GM12878 (cell line): Measurements from ENCODE around the gene XPO6. TPM values are rescaled to one million over a fixed set of nuclear protein-coding genes. Genes with fewer than 3 reads are reported as not detected.
A peak's percentile ranks its signal among the peaks of the same experiment; 100 is the strongest.

Source experiments
- ATAC-seq: fragments of 200-7000 bp; cut with Tn5 transposase; 3 replicates; pipeline ENCODE4 v1.9.1; 2020; ENCODE audit warnings: mild to moderate bottlenecking, moderate library complexity
- BruUV-seq: library from RNA; stranded (reverse); fragments of 400-500 nt; replicated peaks from 2 replicates; lab custom pipeline; 2021; lab: Mats Ljungman, UMichigan
- CTCF ChIA-PET: fragments of 300-600 bp; sonication (Branson Sonifier 250); formaldehyde crosslinking; extraction: SDS; loops from one replicate; lab custom pipeline; 2021; ENCODE audit warnings: inconsistent platforms; lab: Yijun Ruan, JAX
- POLR2A ChIA-PET: fragments of 350-600 bp; formaldehyde crosslinking; extraction: SDS; loops from one replicate; lab custom pipeline; 2021; ENCODE audit warnings: inconsistent platforms; lab: Charles Lee
- RAD21 ChIA-PET: fragments of 300-600 bp; sonication (Branson Sonifier 250); formaldehyde crosslinking; loops from one replicate; lab custom pipeline; 2023; ENCODE audit warnings: antibody characterized with exemption; ENCODE audit not compliant: unreplicated experiment; lab: Charles Lee
- SMC1A ChIA-PET: fragments of 300-600 bp; sonication (Branson Sonifier 250); formaldehyde crosslinking; loops from one replicate; lab custom pipeline; 2023; ENCODE audit not compliant: unreplicated experiment, uncharacterized antibody; lab: Charles Lee
- DNase-seq: peaks from one replicate; pipeline ENCODE4 v3.0.0-alpha.2; 2011; ENCODE audit warnings: low read depth, low spot score
- FAIRE-seq: peaks from 3 replicates; lab custom pipeline; 2011; peaks lifted over from hg19 to GRCh38; lab: Jason Lieb, UNC
- H2AFZ ChIP-seq: 2 replicates; pipeline ENCODE4 v1.6.0; 2011; ENCODE audit warnings: low read depth, low read length, control low read depth; ENCODE audit not compliant: control insufficient read depth
- H3K27ac ChIP-seq: 2 replicates; pipeline ENCODE4 v1.5.1; 2011; ENCODE audit warnings: control low read depth; ENCODE audit not compliant: control insufficient read depth, insufficient read depth
- H3K27me3 ChIP-seq, 2 experiments: replicated peaks in 1 of 2; 2 replicates each; pipeline versions ENCODE4 v1.6.0 to v1.6.1; 2011; ENCODE audit warnings: low read length in 1 of 2; ENCODE audit not compliant: control insufficient read depth in 2 of 2, insufficient read depth in 2 of 2
- H3K36me3 ChIP-seq, 2 experiments: 2 replicates each; pipeline ENCODE4 v1.5.1; 2011; ENCODE audit warnings: low read length in 1 of 2; ENCODE audit not compliant: control insufficient read depth in 2 of 2, insufficient read depth in 2 of 2
- H3K4me1 ChIP-seq: 2 replicates; pipeline ENCODE4 v1.6.1; 2011; ENCODE audit warnings: mild to moderate bottlenecking, low read length, moderate library complexity, mixed read lengths; ENCODE audit not compliant: control insufficient read depth, insufficient read depth
- H3K4me2 ChIP-seq: 2 replicates; pipeline ENCODE4 v1.6.0; 2011; ENCODE audit warnings: control low read depth; ENCODE audit not compliant: control insufficient read depth, insufficient read depth
- H3K4me3 ChIP-seq: fragments of 200-600 bp; sonication (generic); 2 replicates; pipeline ENCODE4 v1.5.1; 2016
- H3K79me2 ChIP-seq: 2 replicates; pipeline ENCODE4 v1.6.0; 2011; ENCODE audit warnings: low read length; ENCODE audit not compliant: control insufficient read depth, insufficient read depth
- H3K9ac ChIP-seq: 2 replicates; pipeline ENCODE4 v1.8.0; 2011; ENCODE audit warnings: low read length, control low read depth, mixed read lengths; ENCODE audit not compliant: control insufficient read depth, insufficient read depth
- H3K9me3 ChIP-seq: replicated peaks from 3 replicates; pipeline ENCODE4 v1.5.1; 2011; ENCODE audit warnings: mild to moderate bottlenecking, low read length; ENCODE audit not compliant: control insufficient read depth, insufficient read depth
- H4K20me1 ChIP-seq: 2 replicates; pipeline ENCODE4 v1.6.0; 2011; ENCODE audit not compliant: control insufficient read depth, insufficient read depth
- BCL3 ChIP-seq: IDR thresholded peaks from 2 replicates; pipeline ENCODE4 v1.6.1; 2011; ENCODE audit warnings: borderline replicate concordance, low read depth, mild to moderate bottlenecking, moderate library complexity, low read length; ENCODE audit not compliant: insufficient read depth, poor library complexity, severe bottlenecking
- CBX3 ChIP-seq: fragments of 200-600 bp; sonication (generic); IDR thresholded peaks from 2 replicates; pipeline ENCODE4 v1.6.1; 2016; ENCODE audit warnings: low read depth, borderline replicate concordance
- HCFC1 ChIP-seq: fragments of 150-350 bp; IDR thresholded peaks from 2 replicates; pipeline ENCODE4 v1.6.1; 2014; ENCODE audit warnings: low read length
- HDAC2 ChIP-seq: fragments of 200-600 bp; sonication (generic); IDR thresholded peaks from 2 replicates; pipeline ENCODE4 v1.6.1; 2017
- MYC ChIP-seq: IDR thresholded peaks from 2 replicates; pipeline ENCODE4 v1.6.1; 2011; ENCODE audit warnings: mild to moderate bottlenecking, low read length, moderate library complexity, inconsistent platforms; ENCODE audit not compliant: insufficient read depth, insufficient replicate concordance, insufficient read length, severe bottlenecking
- PML ChIP-seq: IDR thresholded peaks from 2 replicates; pipeline ENCODE4 v1.6.1; 2012; ENCODE audit warnings: low read length, inconsistent platforms
- POLR2AphosphoS2 ChIP-seq: IDR thresholded peaks from 2 replicates; pipeline ENCODE4 v1.6.1; 2011; ENCODE audit warnings: low read depth, mild to moderate bottlenecking, low read length, improper control_type of control experiment, moderate library complexity
- RELA ChIP-seq: fragments of 450-650 bp; IDR thresholded peaks from 2 replicates; pipeline ENCODE4 v1.8.0; 2014; ENCODE audit warnings: borderline replicate concordance; ENCODE audit not compliant: partially characterized antibody
- SMAD5 ChIP-seq: IDR thresholded peaks from 2 replicates; pipeline ENCODE4 v1.6.1; 2016; ENCODE audit warnings: antibody characterized with exemption, low read depth
- SPI1 ChIP-seq: IDR thresholded peaks from 2 replicates; pipeline ENCODE4 v1.6.1; 2011; ENCODE audit warnings: low read depth, mild to moderate bottlenecking, low read length, moderate library complexity, borderline replicate concordance; ENCODE audit not compliant: insufficient read depth
- ZNF274 ChIP-seq: IDR thresholded peaks from one replicate; pipeline ENCODE4 v1.8.0; 2011; ENCODE audit not compliant: insufficient read length, insufficient read depth
- ZNF384 ChIP-seq: IDR thresholded peaks from 2 replicates; pipeline ENCODE4 v1.6.1; 2012; ENCODE audit warnings: low read depth, mild to moderate bottlenecking, low read length, improper control_type of control experiment, borderline replicate concordance
- WGBS: methylation state at CpG from one replicate; pipeline ENCODE4 v1.1.6; 2016; ENCODE audit warnings: low lambda C conversion rate; ENCODE audit not compliant: insufficient replicate concordance, insufficient coverage; ENCODE audit errors: missing lambda C conversion rate; 5-methylcytosine and 5-hydroxymethylcytosine counted together
- in situ Hi-C: fragments of 300-500 bp; cut with MboI; formaldehyde crosslinking; loops from 9 replicates; pipeline ENCODE4 v1.14.3; 2018; ENCODE audit warnings: mixed read lengths
- intact Hi-C: fragments of 100-400 bp; cut with micrococcal nuclease; formaldehyde crosslinking; loops from one replicate; pipeline ENCODE4 v1.14.2; 2022; ENCODE audit not compliant: unreplicated experiment
- polyA plus RNA-seq, 11 experiments: library from polyadenylated mRNA; depleted of rRNA in 4 of 11; unstranded in 6 of 11; stranded (reverse) in 5 of 11; fragments of >200 nt; fragmentation: Nextera tagmentation in 4 of 11; fragmentation: Illumina TruSeq in 1 of 11; extraction: Ambion mirVana in 4 of 11; extraction: Trizol in 1 of 11; gene quantifications; 1 replicate in 1 of 11; 2 replicates in 10 of 11; pipeline versions ENCODE4 v1.2.1 to v1.2.3, GENCODE V29; 2011 to 2016; ENCODE audit warnings: inconsistent platforms in 2 of 11, missing spikeins in 2 of 11, low read depth in 1 of 11
- total RNA-seq, 4 experiments: library from RNA; depleted of rRNA in 3 of 4; stranded (reverse); fragments of >200 nt in 3 of 4; fragmentation: Illumina TruSeq in 1 of 4; extraction: Trizol in 1 of 4; gene quantifications; 2 replicates each; pipeline versions ENCODE4 v1.2.1 to v1.2.3, GENCODE V29; 2013 to 2021
- TF ChIP-seq, protein P1 (sequence below): fragments of 450-650 bp; formaldehyde crosslinking; IDR thresholded peaks from 2 replicates; pipeline ENCODE4 v1.5.0; 2022; ENCODE audit warnings: mild to moderate bottlenecking, missing genetic modification characterization
- TF ChIP-seq, protein P2 (sequence below): fragments of 450-650 bp; IDR thresholded peaks from 2 replicates; pipeline ENCODE4 v1.6.1; 2017; ENCODE audit warnings: mild to moderate bottlenecking, moderate library complexity

XPO6 gene
- total and polyA plus RNA-seq, 10 of the 15 experiments (the other 5 are each of a cell fraction or from before 2014, with no cell fraction given), result 9.9 to 246 (median 110) TPM

DNA sequence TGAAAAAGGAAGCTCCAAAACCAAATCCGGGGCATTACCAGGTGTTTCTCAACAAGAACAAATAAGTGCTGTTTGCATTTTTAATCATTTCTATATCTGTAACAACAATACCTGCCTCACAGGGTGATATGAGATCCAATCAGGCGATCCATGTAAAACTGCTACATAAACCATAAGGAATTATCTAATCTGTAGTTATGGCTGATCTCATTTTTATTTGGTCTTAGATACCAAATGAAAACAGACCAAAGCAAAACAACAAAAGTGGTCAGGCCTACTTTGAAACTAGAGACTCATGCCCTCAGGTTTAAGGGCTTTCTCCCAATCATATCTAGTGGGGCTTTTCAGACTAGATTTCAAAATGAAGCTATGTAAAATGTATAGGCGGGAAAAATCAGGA lies 28.3 kb downstream of the XPO6 start (continued):
- TF ChIP-seq MYC (no peak), ZNF384 (no peak), BCL3 (no peak), RELA (no peak), HCFC1 (no peak)

DNA sequence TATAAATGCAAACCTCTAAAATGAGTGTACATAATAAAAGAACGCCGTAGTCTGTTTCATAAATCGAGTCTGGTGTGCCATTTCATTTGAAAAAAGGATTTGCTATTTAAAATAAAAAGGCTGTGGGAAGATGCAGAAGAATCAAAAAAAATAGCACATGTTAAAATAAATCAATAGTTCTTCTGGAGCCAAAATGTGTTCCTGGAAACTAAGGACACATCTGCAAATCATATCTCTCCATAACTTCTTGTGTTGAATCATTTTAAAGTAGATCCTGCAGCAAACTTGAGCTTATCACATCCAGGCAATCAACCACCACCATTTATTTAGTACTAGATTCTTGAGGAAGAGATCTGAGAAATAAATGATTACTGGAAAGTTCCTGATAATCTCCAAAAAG lies 29.0 kb downstream of the XPO6 start:
- intact Hi-C loops, result no loop called here
- RAD21 ChIA-PET, result interaction anchor here (1.1 to 4.6 kb wide), 5 partner anchors 9 to 41 kb away, joined by 4 to 31 read pairs (median 7); no protein-coding TSS in a partner anchor
- no TSS peak for BruUV-seq
- TF ChIP-seq POLR2AphosphoS2 (no peak), HDAC2 (no peak), PML (no peak), SPI1 (no peak), CBX3 (no peak), ZNF274 (no peak), SMAD5 (no peak)
- TF ChIP-seq, protein P1, sequence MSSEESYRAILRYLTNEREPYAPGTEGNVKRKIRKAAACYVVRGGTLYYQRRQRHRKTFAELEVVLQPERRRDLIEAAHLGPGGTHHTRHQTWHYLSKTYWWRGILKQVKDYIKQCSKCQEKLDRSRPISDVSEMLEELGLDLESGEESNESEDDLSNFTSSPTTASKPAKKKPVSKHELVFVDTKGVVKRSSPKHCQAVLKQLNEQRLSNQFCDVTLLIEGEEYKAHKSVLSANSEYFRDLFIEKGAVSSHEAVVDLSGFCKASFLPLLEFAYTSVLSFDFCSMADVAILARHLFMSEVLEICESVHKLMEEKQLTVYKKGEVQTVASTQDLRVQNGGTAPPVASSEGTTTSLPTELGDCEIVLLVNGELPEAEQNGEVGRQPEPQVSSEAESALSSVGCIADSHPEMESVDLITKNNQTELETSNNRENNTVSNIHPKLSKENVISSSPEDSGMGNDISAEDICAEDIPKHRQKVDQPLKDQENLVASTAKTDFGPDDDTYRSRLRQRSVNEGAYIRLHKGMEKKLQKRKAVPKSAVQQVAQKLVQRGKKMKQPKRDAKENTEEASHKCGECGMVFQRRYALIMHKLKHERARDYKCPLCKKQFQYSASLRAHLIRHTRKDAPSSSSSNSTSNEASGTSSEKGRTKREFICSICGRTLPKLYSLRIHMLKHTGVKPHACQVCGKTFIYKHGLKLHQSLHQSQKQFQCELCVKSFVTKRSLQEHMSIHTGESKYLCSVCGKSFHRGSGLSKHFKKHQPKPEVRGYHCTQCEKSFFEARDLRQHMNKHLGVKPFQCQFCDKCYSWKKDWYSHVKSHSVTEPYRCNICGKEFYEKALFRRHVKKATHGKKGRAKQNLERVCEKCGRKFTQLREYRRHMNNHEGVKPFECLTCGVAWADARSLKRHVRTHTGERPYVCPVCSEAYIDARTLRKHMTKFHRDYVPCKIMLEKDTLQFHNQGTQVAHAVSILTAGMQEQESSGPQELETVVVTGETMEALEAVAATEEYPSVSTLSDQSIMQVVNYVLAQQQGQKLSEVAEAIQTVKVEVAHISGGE (CRISPR knock-in tag), result no peak
- TF ChIP-seq, protein P2, sequence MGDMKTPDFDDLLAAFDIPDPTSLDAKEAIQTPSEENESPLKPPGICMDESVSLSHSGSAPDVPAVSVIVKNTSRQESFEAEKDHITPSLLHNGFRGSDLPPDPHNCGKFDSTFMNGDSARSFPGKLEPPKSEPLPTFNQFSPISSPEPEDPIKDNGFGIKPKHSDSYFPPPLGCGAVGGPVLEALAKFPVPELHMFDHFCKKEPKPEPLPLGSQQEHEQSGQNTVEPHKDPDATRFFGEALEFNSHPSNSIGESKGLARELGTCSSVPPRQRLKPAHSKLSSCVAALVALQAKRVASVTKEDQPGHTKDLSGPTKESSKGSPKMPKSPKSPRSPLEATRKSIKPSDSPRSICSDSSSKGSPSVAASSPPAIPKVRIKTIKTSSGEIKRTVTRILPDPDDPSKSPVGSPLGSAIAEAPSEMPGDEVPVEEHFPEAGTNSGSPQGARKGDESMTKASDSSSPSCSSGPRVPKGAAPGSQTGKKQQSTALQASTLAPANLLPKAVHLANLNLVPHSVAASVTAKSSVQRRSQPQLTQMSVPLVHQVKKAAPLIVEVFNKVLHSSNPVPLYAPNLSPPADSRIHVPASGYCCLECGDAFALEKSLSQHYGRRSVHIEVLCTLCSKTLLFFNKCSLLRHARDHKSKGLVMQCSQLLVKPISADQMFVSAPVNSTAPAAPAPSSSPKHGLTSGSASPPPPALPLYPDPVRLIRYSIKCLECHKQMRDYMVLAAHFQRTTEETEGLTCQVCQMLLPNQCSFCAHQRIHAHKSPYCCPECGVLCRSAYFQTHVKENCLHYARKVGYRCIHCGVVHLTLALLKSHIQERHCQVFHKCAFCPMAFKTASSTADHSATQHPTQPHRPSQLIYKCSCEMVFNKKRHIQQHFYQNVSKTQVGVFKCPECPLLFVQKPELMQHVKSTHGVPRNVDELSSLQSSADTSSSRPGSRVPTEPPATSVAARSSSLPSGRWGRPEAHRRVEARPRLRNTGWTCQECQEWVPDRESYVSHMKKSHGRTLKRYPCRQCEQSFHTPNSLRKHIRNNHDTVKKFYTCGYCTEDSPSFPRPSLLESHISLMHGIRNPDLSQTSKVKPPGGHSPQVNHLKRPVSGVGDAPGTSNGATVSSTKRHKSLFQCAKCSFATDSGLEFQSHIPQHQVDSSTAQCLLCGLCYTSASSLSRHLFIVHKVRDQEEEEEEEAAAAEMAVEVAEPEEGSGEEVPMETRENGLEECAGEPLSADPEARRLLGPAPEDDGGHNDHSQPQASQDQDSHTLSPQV, result no peak

More for the DNA sequence above, 29.0 kb downstream of the XPO6 start:
- H3K27me3 ChIP-seq, result no peaks in the 10 kb centered on the region
- H3K36me3 ChIP-seq, result peaks cover 3 to 5% of the 10 kb centered on the region in 2 experiments; a peak in 3 of 4 replicates
- H2AFZ ChIP-seq, result no peak overlapping the region
- peak overlapping the region; percentile 28 for H3K27ac ChIP-seq
- no peak overlapping the region for H3K9ac ChIP-seq
- peaks cover 96% of the 10 kb centered on the region for H3K79me2 ChIP-seq
- SMC1A ChIA-PET, result interaction anchor here (1.0 to 15.4 kb wide), 4 partner anchors 14 to 42 kb away, joined by 3 to 272 read pairs (median 15); partner anchors contain the start of gene XPO6
- peaks cover 49% of the 10 kb centered on the region for H3K4me1 ChIP-seq
- POLR2A ChIA-PET, result interaction anchor here (0.8 to 1.9 kb wide), 3 partner anchors 11 to 30 kb away, joined by 3 to 9 read pairs (median 5); no protein-coding TSS in a partner anchor
- H3K4me3 ChIP-seq, result no peak overlapping the region
- in situ Hi-C loops, result no loop called here
- no peak overlapping the region for H3K4me2 ChIP-seq
- H3K9me3 ChIP-seq, result no peaks in the 10 kb centered on the region; the same call in 2 of the 3 replicates
- FAIRE-seq, result no peak
- CTCF ChIA-PET, result interaction anchor here (0.6 kb wide), 1 partner anchor 41 kb away, joined by 3 read pairs; no protein-coding TSS in a partner anchor
- 94% methylated on average over 3 of the region's 3 CpGs for WGBS
- no peaks in the 10 kb centered on the region for H4K20me1 ChIP-seq
- DNase-seq, result no peak
- no peak for ATAC-seq
